K562 (cell line): ENCODE data around the gene PPP1R37. TPM values are rescaled to one million over a fixed set of nuclear protein-coding genes. Genes with fewer than 3 reads are reported as not detected.

Source experiments
- ATAC-seq: fragments of 200-7000 bp; cut with Tn5 transposase; 3 replicates; pipeline ENCODE4 v1.9.1; 2020; ENCODE audit warnings: moderate library complexity
- BruUV-seq: library from RNA; stranded (reverse); fragments of 400-500 nt; replicated peaks from 2 replicates; lab custom pipeline; 2021; lab: Mats Ljungman, UMichigan
- CTCF ChIA-PET: fragments of 300-600 bp; formaldehyde crosslinking; extraction: SDS; loops from one replicate; lab custom pipeline; 2021; ENCODE audit warnings: low intra/inter-chr PET ratio; lab: Yijun Ruan, JAX
- POLR2A ChIA-PET: fragments of 300-600, 350-650 bp; sonication (Branson Sonifier 250); formaldehyde crosslinking; extraction: SDS; loops from one replicate; lab custom pipeline; 2021; ENCODE audit warnings: antibody characterized with exemption, inconsistent platforms; lab: Yijun Ruan, JAX
- DNase-seq, 4 experiments: peaks; one replicate each; pipeline versions ENCODE4 v3.0.0 to v3.0.0-alpha.2; 2011 to 2018; ENCODE audit warnings: low spot score in 3 of 4, mixed read lengths in 3 of 4; ENCODE audit errors: extremely low read depth in 1 of 4
- FAIRE-seq: peaks from 2 replicates; lab custom pipeline; 2011; peaks lifted over from hg19 to GRCh38; lab: Jason Lieb, UNC
- H2AFZ ChIP-seq: 2 replicates; pipeline ENCODE4 v1.6.0; 2011; ENCODE audit warnings: low read depth, low read length, control low read depth, inconsistent platforms
- H3K27ac ChIP-seq: fragments of 200-600 bp; 3 replicates; pipeline ENCODE4 v1.8.0; 2011; ENCODE audit warnings: low read depth, mild to moderate bottlenecking, control low read depth, inconsistent platforms, low read length, moderate library complexity, mixed read lengths; ENCODE audit errors: extremely low read depth
- H3K27me3 ChIP-seq, 2 experiments: fragments of 300-600 bp in 1 of 2; 2 replicates in 1 of 2; 3 replicates in 1 of 2; pipeline versions ENCODE4 v1.6.0 to v1.8.0; 2011; ENCODE audit warnings: inconsistent platforms in 2 of 2, low read length in 2 of 2, mild to moderate bottlenecking in 1 of 2, mixed read lengths in 1 of 2, moderate library complexity in 1 of 2; ENCODE audit not compliant: control insufficient read depth in 2 of 2, insufficient read depth in 2 of 2
- H3K36me3 ChIP-seq: fragments of 300-600 bp; 3 replicates; pipeline ENCODE4 v1.8.0; 2011; ENCODE audit warnings: mild to moderate bottlenecking, low read length, inconsistent platforms; ENCODE audit not compliant: control insufficient read depth, insufficient read depth
- H3K4me1 ChIP-seq, 2 experiments: fragments of 200-600 bp in 1 of 2; replicated peaks in 1 of 2; 2 replicates in 1 of 2; 3 replicates in 1 of 2; pipeline versions ENCODE4 v1.5.1 to v1.8.0; 2011; ENCODE audit warnings: inconsistent platforms in 2 of 2, low read length in 2 of 2, mild to moderate bottlenecking in 1 of 2, mixed read lengths in 1 of 2, moderate library complexity in 1 of 2; ENCODE audit not compliant: control insufficient read depth in 2 of 2, insufficient read depth in 2 of 2
- H3K4me2 ChIP-seq: 2 replicates; pipeline ENCODE4 v1.6.1; 2011; ENCODE audit warnings: low read length, control low read depth, inconsistent platforms, mixed read lengths; ENCODE audit not compliant: insufficient read depth
- H3K4me3 ChIP-seq: fragments of 200-600 bp; sonication (generic), shearing (Covaris generic); 2 replicates; pipeline ENCODE4 v1.5.1; 2016; ENCODE audit warnings: control low read depth, inconsistent platforms
- H3K79me2 ChIP-seq: fragments of 200-600 bp; 3 replicates; pipeline ENCODE4 v1.8.0; 2011; ENCODE audit warnings: low read length, inconsistent platforms; ENCODE audit not compliant: control insufficient read depth, insufficient read depth
- H3K9ac ChIP-seq, 2 experiments: 2 replicates each; pipeline versions ENCODE4 v1.6.0 to v1.6.1; 2011; ENCODE audit warnings: low read depth in 2 of 2, low read length in 2 of 2, control low read depth in 1 of 2, inconsistent platforms in 1 of 2, mild to moderate bottlenecking in 1 of 2, mixed read lengths in 1 of 2; ENCODE audit not compliant: insufficient read depth in 1 of 2
- H3K9me1 ChIP-seq: one replicate; pipeline ENCODE4 v1.6.0; 2011; ENCODE audit warnings: inconsistent platforms, mild to moderate bottlenecking, low read length, moderate library complexity; ENCODE audit not compliant: control insufficient read depth, insufficient read depth
- H3K9me3 ChIP-seq: replicated peaks from 2 replicates; pipeline ENCODE4 v1.5.1; 2011; ENCODE audit warnings: low read depth, low read length, inconsistent platforms; ENCODE audit not compliant: control insufficient read depth, insufficient read depth
- H4K20me1 ChIP-seq: replicated peaks from 2 replicates; pipeline ENCODE4 v1.6.1; 2011; ENCODE audit warnings: low read length, inconsistent platforms, mixed read lengths; ENCODE audit not compliant: control insufficient read depth, insufficient read depth
- AFF4 ChIP-seq: sonication (generic); formaldehyde crosslinking; IDR thresholded peaks from 2 replicates; pipeline ENCODE4 v1.8.0; 2023; ENCODE audit warnings: mild to moderate bottlenecking, missing genetic modification reagents
- ASH1L ChIP-seq: fragments of 450-650 bp; IDR thresholded peaks from 2 replicates; pipeline ENCODE4 v1.6.1; 2018; ENCODE audit warnings: borderline replicate concordance, mild to moderate bottlenecking, low read depth; ENCODE audit not compliant: partially characterized antibody
- CHD1 ChIP-seq: fragments of 200-600 bp; sonication (generic); IDR thresholded peaks from one replicate; pipeline ENCODE4 v1.6.1; 2012; ENCODE audit warnings: mild to moderate bottlenecking, moderate library complexity, low read length, inconsistent platforms
- DPF2 ChIP-seq: fragments of 450-650 bp; IDR thresholded peaks from 2 replicates; pipeline ENCODE4 v1.6.1; 2016
- MXI1 ChIP-seq: IDR thresholded peaks from 2 replicates; pipeline ENCODE4 v1.6.1; 2011; ENCODE audit warnings: low read depth, mild to moderate bottlenecking, improper control_type of control experiment, low read length
- PML ChIP-seq: IDR thresholded peaks from 2 replicates; pipeline ENCODE4 v1.6.1; 2012; ENCODE audit warnings: low read length, inconsistent platforms
- RB1 ChIP-seq: fragments of 450-650 bp; IDR thresholded peaks from 2 replicates; pipeline ENCODE4 v1.6.1; 2017; ENCODE audit warnings: low read depth, mild to moderate bottlenecking
- RBBP5 ChIP-seq: fragments of 200-600 bp; sonication (generic); IDR thresholded peaks from 2 replicates; pipeline ENCODE4 v1.6.1; 2012; ENCODE audit warnings: borderline replicate concordance, mild to moderate bottlenecking, low read length, control low read depth, inconsistent platforms; ENCODE audit not compliant: insufficient read depth, poor library complexity, severe bottlenecking
- TAL1 ChIP-seq: fragments of 450-650 bp; IDR thresholded peaks from 2 replicates; pipeline ENCODE4 v1.6.1; 2016; ENCODE audit warnings: mild to moderate bottlenecking
- ZBTB11 ChIP-seq, 3 experiments: fragments of 200-800 bp in 1 of 3; fragments of 250-450 bp in 1 of 3; fragments of 450-650 bp in 1 of 3; sonication (Bioruptor Pico) in 1 of 3; sonication (Bioruptor generic) in 1 of 3; formaldehyde crosslinking in 1 of 3; IDR thresholded peaks; 2 replicates each; pipeline versions ENCODE4 v1.6.1 to v1.8.0; 2016 to 2022; ENCODE audit warnings: mild to moderate bottlenecking in 2 of 3, missing genetic modification characterization in 2 of 3, missing compliant biosample characterization in 1 of 3, moderate library complexity in 1 of 3
- ZFX ChIP-seq: sonication (generic); formaldehyde crosslinking; IDR thresholded peaks from 2 replicates; pipeline ENCODE4 v1.8.0; 2022; ENCODE audit warnings: mild to moderate bottlenecking, missing genetic modification reagents, moderate library complexity
- ZNF354B ChIP-seq: fragments of 250-450 bp; sonication (Bioruptor Pico); IDR thresholded peaks from 2 replicates; pipeline ENCODE4 v1.4.0; 2020
- ZNF384 ChIP-seq: IDR thresholded peaks from 2 replicates; pipeline ENCODE4 v1.6.1; 2012; ENCODE audit warnings: low read depth, low read length, improper control_type of control experiment
- ZNF408 ChIP-seq: fragments of 250-450 bp; sonication (Bioruptor Pico); IDR thresholded peaks from 2 replicates; pipeline ENCODE4 v1.4.0; 2020; ENCODE audit warnings: low read depth, mild to moderate bottlenecking, moderate library complexity
- ZNF76 ChIP-seq: fragments of 250-450 bp; sonication (Bioruptor Pico); IDR thresholded peaks from 2 replicates; pipeline ENCODE4 v1.4.0; 2020; ENCODE audit warnings: mild to moderate bottlenecking, moderate library complexity, borderline replicate concordance
- WGBS: fragments of 100-300 bp; shearing (Covaris generic); methylation state at CpG from one replicate; pipeline ENCODE4 v1.1.6; 2016; ENCODE audit warnings: low coverage, mixed read lengths; ENCODE audit not compliant: insufficient coverage; ENCODE audit errors: missing lambda C conversion rate; 5-methylcytosine and 5-hydroxymethylcytosine counted together
- in situ Hi-C: fragments of 300-500 bp; cut with MboI; formaldehyde crosslinking; loops from 4 replicates; pipeline ENCODE4 v1.15.0; 2018; ENCODE audit warnings: inconsistent platforms, mixed read lengths
- intact Hi-C: fragments of 100-400 bp; cut with micrococcal nuclease; formaldehyde crosslinking; loops from 2 replicates; pipeline ENCODE4 v1.14.2; 2022
- polyA plus RNA-seq, 8 experiments: library from polyadenylated mRNA; depleted of rRNA in 4 of 8; stranded (reverse) in 5 of 8; unstranded in 3 of 8; fragments of >200 nt; fragmentation: Nextera tagmentation in 2 of 8; fragmentation: Illumina TruSeq in 1 of 8; extraction: Ambion mirVana in 2 of 8; extraction: Trizol in 1 of 8; gene quantifications; 2 replicates each; pipeline versions ENCODE4 v1.2.1 to v1.2.3, GENCODE V29; 2011 to 2014; ENCODE audit warnings: inconsistent platforms in 1 of 8, missing spikeins in 1 of 8
- total RNA-seq, 7 experiments: library from RNA; depleted of rRNA in 6 of 7; stranded (reverse); fragments of >200 nt in 6 of 7; fragmentation: Illumina TruSeq in 2 of 7; extraction: Trizol in 2 of 7; gene quantifications; 2 replicates each; pipeline versions ENCODE4 v1.2.1 to v1.2.3, GENCODE V29; 2011 to 2021; ENCODE audit warnings: low replicate concordance in 1 of 7

The PPP1R37 gene
- total and polyA plus RNA-seq, 9 of the 15 experiments (the other 6 are each of a cell fraction or from before 2014, with no cell fraction given), result 0.04 to 20.3 (median 7.3) TPM

- peaks cover 13% of the 10 kb centered on the region; the same call in 2 of the 3 replicates for H3K36me3 ChIP-seq
- peak overlapping the region; percentile 94 for H2AFZ ChIP-seq
- ChIA-PET CTCF (interaction anchor here (0.6 kb wide), 1 partner anchor 190 kb away, joined by 4 read pairs; no protein-coding TSS in a partner anchor), POLR2A (interaction anchor here (0.6 to 1.8 kb wide), 6 partner anchors 10 to 151 kb away, joined by 3 to 6 read pairs (median 4); partner anchors contain the start of gene EXOC3L2)
- BruUV-seq, result no TSS peak
- H3K27ac ChIP-seq, result peak overlapping the region; percentile 74
- peak overlapping the region; percentile 93 for H3K4me2 ChIP-seq
- H3K9me3 ChIP-seq, result no peaks in the 10 kb centered on the region
- no peaks in the 10 kb centered on the region for H4K20me1 ChIP-seq
- H3K79me2 ChIP-seq, result peaks cover 42% of the 10 kb centered on the region
- in situ Hi-C loops, result no loop called here
- H3K4me1 ChIP-seq, result peaks cover 14 to 43% of the 10 kb centered on the region in 2 experiments
- H3K9me1 ChIP-seq, result no peaks in the 10 kb centered on the region
- FAIRE-seq (no peak), ATAC-seq (no peak), DNase-seq (peak in 3 of 4 experiments; percentile 32 to 42 (median 41))
- 4% methylated on average over 9 of the region's 9 CpGs for WGBS
- peak overlapping the region; percentile 80 to 99 for H3K9ac ChIP-seq
- intact Hi-C loops, result no loop called here
- H3K27me3 ChIP-seq, result no peaks in the 10 kb centered on the region
- peak overlapping the region; percentile 72 for H3K4me3 ChIP-seq
- TF ChIP-seq MXI1 (no peak), ZBTB11 (CRISPR knock-in tag; IDR thresholded peaks at IDR 0.05) (0 out of 6 replicates have a peak, but pooled peaks of 1 of the 3 experiments have one; percentile 32), RBBP5 (peak; percentile 3), AFF4 (CRISPR knock-in tag) (0 out of 2 replicates have a peak, but pooled peaks have one; percentile 27), PML (0 out of 2 replicates have a peak, but pooled peaks have one; percentile 31), ZNF384 (peak; percentile 67), CHD1 (peak; percentile 13), ZNF354B (no peak), ASH1L (no peak), ZNF408 (CRISPR knock-in tag) (no peak), ZNF76 (CRISPR knock-in tag) (0 out of 2 replicates have a peak, but pooled peaks have one; percentile 41), ZFX (CRISPR knock-in tag) (peak; percentile 73), TAL1 (no peak), RB1 (no peak), DPF2 (no peak)
These were observed 87.0 kb downstream of the PPP1R37 start for GRCh38 chr19:45179892-45180370.
